HUES48 (cell line): ENCODE results near the gene AHI1.

Source experiments
- H3K27ac ChIP-seq: one replicate; pipeline ENCODE4 v1.7.0; 2013; ENCODE audit warnings: low read depth, low read length, inconsistent platforms
- H3K27me3 ChIP-seq: 2 replicates; pipeline ENCODE4 v1.6.1; 2013; ENCODE audit warnings: mild to moderate bottlenecking, low read length; ENCODE audit not compliant: control insufficient read depth, insufficient read depth
- H3K36me3 ChIP-seq: 2 replicates; pipeline ENCODE4 v1.6.1; 2013; ENCODE audit warnings: low read length; ENCODE audit not compliant: control insufficient read depth, insufficient read depth
- H3K4me1 ChIP-seq: 2 replicates; pipeline ENCODE4 v1.6.1; 2013; ENCODE audit warnings: mild to moderate bottlenecking, low read length; ENCODE audit not compliant: control insufficient read depth, insufficient read depth
- H3K4me3 ChIP-seq: 2 replicates; pipeline ENCODE4 v1.5.1; 2013; ENCODE audit warnings: mild to moderate bottlenecking, low read depth, low read length
- H3K9ac ChIP-seq: 2 replicates; pipeline ENCODE4 v1.6.1; 2013; ENCODE audit warnings: mild to moderate bottlenecking, low read depth, low read length, moderate library complexity
- H3K9me3 ChIP-seq: 2 replicates; pipeline ENCODE4 v1.6.1; 2013; ENCODE audit warnings: low read length; ENCODE audit not compliant: control insufficient read depth, insufficient read depth

Gene AHI1

DNA sequence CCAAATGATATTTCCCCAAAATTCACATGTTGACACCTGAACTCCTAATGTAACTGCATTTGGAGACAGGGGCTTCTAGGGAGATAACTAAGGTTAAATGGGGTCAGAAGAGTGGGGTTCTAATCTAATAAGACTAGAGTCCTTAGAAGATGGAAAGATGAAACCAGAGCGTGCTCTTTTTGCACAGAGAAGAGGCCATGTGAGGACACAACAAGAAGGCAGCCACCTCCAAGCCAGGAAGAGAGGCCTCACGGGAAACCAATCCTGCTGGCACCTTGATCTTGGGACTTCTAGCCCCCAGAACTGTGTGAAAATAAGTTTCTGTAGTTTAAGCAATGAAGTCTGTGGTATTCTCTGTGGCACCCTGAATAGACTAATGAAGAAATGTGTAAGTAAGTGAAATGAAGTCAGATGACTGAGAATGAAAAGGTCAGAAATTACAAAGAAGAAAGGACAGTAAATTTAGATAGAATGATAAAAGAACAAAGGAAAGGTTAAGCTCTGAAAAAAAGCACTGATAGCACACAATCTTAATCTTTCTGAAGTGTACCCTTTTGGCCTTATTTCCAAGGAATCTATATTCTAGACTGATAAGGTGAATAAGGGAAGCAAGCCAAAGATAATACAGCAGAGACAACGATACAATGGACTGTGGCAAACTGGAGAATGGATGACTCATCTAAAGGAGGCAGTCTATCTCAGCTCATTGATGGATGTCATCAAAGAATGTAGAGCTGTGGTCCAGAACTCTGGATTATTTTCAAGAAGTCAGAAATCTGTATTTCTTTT, 206.1 kb downstream of the AHI1 start:
- no peaks in the 10 kb centered on the region for H3K4me1 ChIP-seq
- no peaks in the 10 kb centered on the region for H3K36me3 ChIP-seq
- H3K9ac ChIP-seq: no peak overlapping the region
- H3K9me3 ChIP-seq: no peaks in the 10 kb centered on the region
- no peak overlapping the region for H3K27ac ChIP-seq
- no peak overlapping the region for H3K4me3 ChIP-seq
- H3K27me3 ChIP-seq: no peaks in the 10 kb centered on the region

- Histone ChIP-seq H3K27ac (no peak overlapping the region), H3K9ac (no peak overlapping the region), H3K4me3 (no peak overlapping the region), H3K4me1 (no peaks in the 10 kb centered on the region), H3K27me3 (no peaks in the 10 kb centered on the region), H3K36me3 (no peaks in the 10 kb centered on the region), H3K9me3 (no peaks in the 10 kb centered on the region)
Measured at GRCh38 chr6:135289816-135290215, 207.7 kb downstream of the AHI1 start.

DNA sequence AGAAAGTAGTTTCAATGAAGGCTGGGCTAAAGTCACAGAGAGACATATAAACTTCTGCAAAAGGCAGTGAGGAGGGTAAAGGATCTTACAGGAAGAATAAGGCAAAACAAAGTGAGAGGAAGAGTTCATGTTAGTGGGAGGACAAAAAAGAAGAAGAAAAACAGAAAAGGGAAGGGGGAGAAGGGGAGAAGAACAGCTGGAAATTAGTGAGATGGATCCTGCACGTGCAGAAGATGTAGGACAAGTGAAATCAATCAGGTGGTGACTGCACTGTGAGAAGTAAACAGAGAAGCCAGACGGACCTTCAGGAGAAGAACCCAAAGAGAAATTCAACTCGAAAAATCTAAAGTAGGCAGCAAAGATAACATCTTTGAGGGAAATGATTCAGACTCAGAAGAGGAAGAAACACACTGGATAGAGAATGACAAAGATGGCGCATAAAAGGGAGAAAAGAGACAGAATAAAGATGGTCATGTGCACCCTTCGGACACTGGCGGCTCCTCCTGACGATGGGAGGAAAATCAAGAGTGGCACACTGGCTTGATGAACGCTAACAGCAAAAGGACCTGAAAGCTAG, 210.5 kb downstream of the AHI1 start:
- Histone ChIP-seq H3K9ac (no peak overlapping the region), H3K4me3 (no peak overlapping the region), H3K27ac (no peak overlapping the region), H3K9me3 (no peaks in the 10 kb centered on the region), H3K4me1 (no peaks in the 10 kb centered on the region), H3K27me3 (no peaks in the 10 kb centered on the region), H3K36me3 (no peaks in the 10 kb centered on the region)

GRCh38 chr6:135285165-135285564, 212.4 kb downstream of the AHI1 start:
- Histone ChIP-seq H3K4me1 (no peaks in the 10 kb centered on the region), H3K27ac (no peak overlapping the region), H3K9me3 (no peaks in the 10 kb centered on the region), H3K4me3 (no peak overlapping the region), H3K27me3 (no peaks in the 10 kb centered on the region), H3K36me3 (no peaks in the 10 kb centered on the region), H3K9ac (no peak overlapping the region)

- no peak overlapping the region for H3K4me3 ChIP-seq
- H3K27me3 ChIP-seq: no peaks in the 10 kb centered on the region
- no peak overlapping the region for H3K27ac ChIP-seq
- no peaks in the 10 kb centered on the region for H3K36me3 ChIP-seq
- no peaks in the 10 kb centered on the region for H3K9me3 ChIP-seq
- no peak overlapping the region for H3K9ac ChIP-seq
- no peaks in the 10 kb centered on the region for H3K4me1 ChIP-seq
Measured at GRCh38 chr6:135283926-135284325, 213.6 kb downstream of the AHI1 start.

GRCh38 chr6:135282395-135282794, 215.1 kb downstream of the AHI1 start:
- H3K4me3 ChIP-seq: no peak overlapping the region

GRCh38 chr6:135281964-135282363, 215.6 kb downstream of the AHI1 start:
- Histone ChIP-seq H3K4me1 (no peaks in the 10 kb centered on the region), H3K36me3 (no peaks in the 10 kb centered on the region), H3K27ac (no peak overlapping the region), H3K27me3 (no peaks in the 10 kb centered on the region), H3K9me3 (no peaks in the 10 kb centered on the region), H3K4me3 (no peak overlapping the region), H3K9ac (no peak overlapping the region)

More at GRCh38 chr6:135282395-135282794, 215.1 kb downstream of the AHI1 start:
- H3K9me3 ChIP-seq: no peaks in the 10 kb centered on the region
- H3K9ac ChIP-seq: no peak overlapping the region
- H3K36me3 ChIP-seq: no peaks in the 10 kb centered on the region
- H3K4me1 ChIP-seq: no peaks in the 10 kb centered on the region
- H3K27ac ChIP-seq: no peak overlapping the region
- H3K27me3 ChIP-seq: no peaks in the 10 kb centered on the region

GRCh38 chr6:135281227-135281626, 216.3 kb downstream of the AHI1 start:
- Histone ChIP-seq H3K4me3 (no peak overlapping the region), H3K27ac (no peak overlapping the region), H3K9ac (no peak overlapping the region), H3K27me3 (no peaks in the 10 kb centered on the region), H3K4me1 (no peaks in the 10 kb centered on the region), H3K36me3 (no peaks in the 10 kb centered on the region), H3K9me3 (no peaks in the 10 kb centered on the region)

GRCh38 chr6:135280375-135281136, 217.0 kb downstream of the AHI1 start:
- Histone ChIP-seq H3K36me3 (no peaks in the 10 kb centered on the region), H3K9me3 (no peaks in the 10 kb centered on the region), H3K27me3 (no peaks in the 10 kb centered on the region), H3K27ac (no peak overlapping the region), H3K9ac (no peak overlapping the region), H3K4me3 (no peak overlapping the region), H3K4me1 (peaks cover 4% of the 10 kb centered on the region)

DNA sequence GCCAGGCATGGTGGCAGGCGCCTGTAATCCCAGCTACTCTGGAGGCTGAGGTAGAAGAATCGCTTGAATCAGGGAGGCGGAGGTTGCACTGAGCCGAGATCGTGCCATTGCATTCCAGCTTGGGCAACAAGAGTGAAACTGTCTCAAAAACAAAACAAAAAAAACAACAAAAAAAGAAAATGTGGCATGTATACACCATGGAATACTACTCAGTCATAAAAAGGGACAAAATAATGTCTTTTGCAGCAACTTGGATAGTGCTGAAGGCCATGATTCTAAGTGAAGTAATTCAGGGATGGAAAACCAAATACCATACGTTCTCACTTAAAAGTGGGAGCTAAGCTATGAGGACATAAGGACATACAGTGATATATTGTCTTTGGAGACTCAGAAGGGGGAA, 220.1 kb downstream of the AHI1 start:
- H3K4me3 ChIP-seq: no peak overlapping the region
- H3K4me1 ChIP-seq: peaks cover 17% of the 10 kb centered on the region
- H3K9me3 ChIP-seq: no peaks in the 10 kb centered on the region
- H3K27ac ChIP-seq: no peak overlapping the region
- H3K27me3 ChIP-seq: 0 out of 2 replicates have a peak, but pooled peaks cover 3% of the 10 kb centered on the region
- no peak overlapping the region for H3K9ac ChIP-seq
- no peaks in the 10 kb centered on the region for H3K36me3 ChIP-seq
